UCSD-AML1 (cell line): ENCODE measurements around the gene CCDC88C.
"Not testable (repeated sequence)": the region's sequence is repeated elsewhere in the genome, so short reads cannot be mapped to it uniquely, and the experiment has no call there.

Experiments
- DNase-seq: peaks from one replicate; lab custom pipeline; 2025; ENCODE audit not compliant: unreplicated experiment; lab: John Stamatoyannopoulos, UW

Gene CCDC88C

GRCh38 chr14:91417120-91417982, at the start of gene CCDC88C:
Gene CCDC88C (minus strand): TSS chr14:91417820. CDS start chr14:91417690, 130 bp downstream.
- DNase-seq: peak; percentile 77

GRCh38 chr14:91466192-91466591, 48.6 kb upstream of the CCDC88C start:
- DNase-seq: no peak

GRCh38 chr14:91464615-91465205, 47.1 kb upstream of the CCDC88C start:
- DNase-seq: no peak

- DNase-seq: no peak
These were observed 41.0 kb upstream of the CCDC88C start for GRCh38 chr14:91458612-91459011.

- DNase-seq: no peak
These were observed 38.7 kb upstream of the CCDC88C start for GRCh38 chr14:91456283-91456682.

GRCh38 chr14:91454580-91454979, 37.0 kb upstream of the CCDC88C start:
- no peak for DNase-seq

GRCh38 chr14:91454155-91454554, 36.5 kb upstream of the CCDC88C start:
- no peak for DNase-seq

GRCh38 chr14:91453744-91454143, 36.1 kb upstream of the CCDC88C start:
- no peak for DNase-seq

- DNase-seq: no peak
These were observed 26.9 kb upstream of the CCDC88C start for GRCh38 chr14:91444335-91445020.

- DNase-seq: no peak
These were observed 21.7 kb upstream of the CCDC88C start for GRCh38 chr14:91439345-91439744.

GRCh38 chr14:91438845-91439244, 21.2 kb upstream of the CCDC88C start:
- no peak for DNase-seq

- DNase-seq: not testable (repeated sequence)
These were observed 18.6 kb upstream of the CCDC88C start for GRCh38 chr14:91436266-91436665.

GRCh38 chr14:91429385-91429784, 11.8 kb upstream of the CCDC88C start:
- DNase-seq: no peak

GRCh38 chr14:91428931-91429330, 11.3 kb upstream of the CCDC88C start:
- DNase-seq: not testable (repeated sequence)

- not testable (repeated sequence) for DNase-seq
These were observed 7.9 kb upstream of the CCDC88C start for GRCh38 chr14:91425531-91425944.

- DNase-seq: no peak
These were observed 7.4 kb upstream of the CCDC88C start for GRCh38 chr14:91424813-91425530.

- DNase-seq: no peak
These were observed 3.1 kb upstream of the CCDC88C start for GRCh38 chr14:91420686-91421085.

- DNase-seq: no peak
These were observed 1.8 kb upstream of the CCDC88C start for GRCh38 chr14:91419451-91419850.

- DNase-seq: no peak
These were observed 1.4 kb upstream of the CCDC88C start for GRCh38 chr14:91419044-91419397.

GRCh38 chr14:91418387-91419043, 895 bp upstream of the CCDC88C start:
- peak; percentile 79 for DNase-seq

GRCh38 chr14:91417983-91418386, 365 bp upstream of the CCDC88C start:
- peak; percentile 77 for DNase-seq
